WTC11 (cell line): Measurements from ENCODE around the gene IL17RA. TPM values are rescaled to one million over a fixed set of nuclear protein-coding genes. Genes with fewer than 3 reads are reported as not detected.
"Not testable (repeated sequence)": the region's sequence is repeated elsewhere in the genome, so short reads cannot be mapped to it uniquely, and the experiment has no call there.

Source experiments
- ATAC-seq: fragments of 200-7000 bp; cut with Tn5 transposase; 2 replicates; pipeline ENCODE4 v1.10.0; 2021; ENCODE audit warnings: mild to moderate bottlenecking, moderate library complexity
- CTCF ChIA-PET: fragments of 300-600 bp; sonication (Branson Sonifier 250); formaldehyde crosslinking; loops from one replicate; lab custom pipeline; 2021; ENCODE audit warnings: antibody characterized with exemption; lab: Charles Lee
- POLR2A ChIA-PET: fragments of 350-600 bp; sonication (Branson Sonifier 250); formaldehyde crosslinking; loops from one replicate; lab custom pipeline; 2021; ENCODE audit warnings: antibody characterized with exemption; lab: Charles Lee
- DNase-seq: peaks from one replicate; pipeline ENCODE4 v3.0.0; 2021; ENCODE audit warnings: low spot score
- H3K27ac Mint-ChIP-seq: 2 replicates; pipeline ENCODE4 v1.8.0; 2021; ENCODE audit warnings: mixed read lengths
- H3K27me3 Mint-ChIP-seq: 2 replicates; pipeline ENCODE4 v1.8.0; 2021; ENCODE audit warnings: low read depth, mild to moderate bottlenecking, moderate library complexity, mixed read lengths
- H3K36me3 Mint-ChIP-seq: 2 replicates; pipeline ENCODE4 v1.8.0; 2021; ENCODE audit warnings: mixed read lengths
- H3K4me1 Mint-ChIP-seq: 2 replicates; pipeline ENCODE4 v1.8.0; 2022; ENCODE audit warnings: mixed read lengths
- H3K4me3 Mint-ChIP-seq: 2 replicates; pipeline ENCODE4 v1.8.0; 2021; ENCODE audit warnings: mild to moderate bottlenecking, moderate library complexity, mixed read lengths
- H3K9me3 Mint-ChIP-seq: 2 replicates; pipeline ENCODE4 v1.8.0; 2021; ENCODE audit warnings: mixed read lengths
- ATF1 ChIP-seq: sonication (generic); formaldehyde crosslinking; IDR thresholded peaks from 2 replicates; pipeline ENCODE4 v1.8.1; 2023; ENCODE audit warnings: mild to moderate bottlenecking, moderate library complexity, missing genetic modification reagents
- EMX1 ChIP-seq: fragments of 250-450 bp; sonication (Bioruptor Pico); IDR thresholded peaks from 2 replicates; pipeline ENCODE4 v1.8.0; 2021; ENCODE audit warnings: mild to moderate bottlenecking
- GTF2I ChIP-seq: fragments of 250-450 bp; sonication (Bioruptor Pico); conservative IDR thresholded peaks from 2 replicates; pipeline ENCODE4 v1.4.0; 2021; ENCODE audit warnings: mild to moderate bottlenecking
- NR1H2 ChIP-seq: sonication (generic); formaldehyde crosslinking; IDR thresholded peaks from 2 replicates; pipeline ENCODE4 v1.9.0; 2021; ENCODE audit warnings: mild to moderate bottlenecking, moderate library complexity, missing genetic modification reagents
- OVOL2 ChIP-seq: fragments of 250-450 bp; sonication (Bioruptor Pico); IDR thresholded peaks from 2 replicates; pipeline ENCODE4 v1.9.0; 2021; ENCODE audit warnings: mild to moderate bottlenecking, borderline replicate concordance
- SOX15 ChIP-seq: fragments of 250-450 bp; sonication (Bioruptor Pico); IDR thresholded peaks from 2 replicates; pipeline ENCODE4 v1.9.0; 2021; ENCODE audit warnings: mild to moderate bottlenecking
- TP53 ChIP-seq: sonication (generic); formaldehyde crosslinking; IDR thresholded peaks from 2 replicates; pipeline ENCODE4 v1.8.1; 2023; ENCODE audit warnings: mild to moderate bottlenecking, missing genetic modification reagents
- ZNF219 ChIP-seq: sonication (generic); formaldehyde crosslinking; IDR thresholded peaks from 2 replicates; pipeline ENCODE4 v1.8.0; 2023; ENCODE audit warnings: missing genetic modification reagents, mild to moderate bottlenecking, borderline replicate concordance
- total RNA-seq: library from RNA; stranded (reverse); gene quantifications from 3 replicates; pipeline ENCODE4 v1.2.3, GENCODE V29; 2021
- TF ChIP-seq, protein P1 (sequence below): sonication (generic); formaldehyde crosslinking; IDR thresholded peaks from 2 replicates; pipeline ENCODE4 v1.8.0; 2023; ENCODE audit warnings: missing genetic modification reagents, mild to moderate bottlenecking, borderline replicate concordance
- TF ChIP-seq, protein P2 (sequence below): sonication (generic); formaldehyde crosslinking; conservative IDR thresholded peaks from 2 replicates; pipeline ENCODE4 v1.8.1; 2023; ENCODE audit warnings: mild to moderate bottlenecking, low read depth, missing genetic modification reagents, moderate library complexity
- TF ChIP-seq, protein P3 (sequence below): sonication (generic); formaldehyde crosslinking; IDR thresholded peaks from 2 replicates; pipeline ENCODE4 v1.8.0; 2022; ENCODE audit warnings: mild to moderate bottlenecking, missing genetic modification reagents
- TF ChIP-seq, protein P4 (sequence below): fragments of 250-450 bp; sonication (Bioruptor Pico); conservative IDR thresholded peaks from 2 replicates; pipeline ENCODE4 v1.9.0; 2021; ENCODE audit warnings: mild to moderate bottlenecking
- TF ChIP-seq, protein P5 (sequence below): sonication (generic); formaldehyde crosslinking; IDR thresholded peaks from 2 replicates; pipeline ENCODE4 v1.8.0; 2022; ENCODE audit warnings: missing genetic modification reagents
- TF ChIP-seq, protein P6 (sequence below): sonication (generic); formaldehyde crosslinking; IDR thresholded peaks from 2 replicates; pipeline ENCODE4 v1.8.0; 2022; ENCODE audit warnings: mild to moderate bottlenecking, missing genetic modification reagents

IL17RA gene
- total RNA-seq, 1 experiment from 2014 or later = 7.9 TPM

DNA sequence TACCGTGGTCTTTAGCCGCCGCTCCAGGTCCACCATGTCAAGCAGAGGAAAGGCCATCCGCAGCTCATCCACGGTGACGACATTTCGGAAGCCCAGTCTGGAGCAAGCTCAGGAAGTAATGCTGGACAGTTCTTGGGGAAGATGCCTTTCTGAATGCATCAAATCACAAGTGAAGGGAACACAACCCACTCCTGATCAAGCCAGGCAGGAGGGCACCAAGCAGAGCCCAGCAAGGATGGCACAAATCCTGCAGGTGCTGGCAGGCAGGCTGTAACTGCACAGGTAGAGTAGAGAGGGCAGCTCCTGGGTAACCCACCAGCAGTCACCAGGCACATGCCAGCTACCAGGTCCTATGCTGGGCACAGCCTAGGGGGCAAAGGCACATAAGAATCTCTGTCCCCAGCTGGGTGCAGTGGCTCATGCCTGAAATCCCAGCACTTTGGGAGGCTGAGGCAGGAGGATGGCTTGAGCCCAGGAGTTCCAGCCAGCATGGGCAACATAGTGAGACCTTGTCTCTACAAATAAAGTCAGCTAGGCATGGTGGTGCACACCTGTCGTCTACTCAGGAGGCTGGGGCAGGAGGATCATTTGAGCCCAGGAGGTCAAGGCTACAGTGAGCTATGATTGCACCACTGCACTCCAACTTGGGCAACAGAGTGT is 60.4 kb downstream of the IL17RA start:
- TF ChIP-seq, protein P1, sequence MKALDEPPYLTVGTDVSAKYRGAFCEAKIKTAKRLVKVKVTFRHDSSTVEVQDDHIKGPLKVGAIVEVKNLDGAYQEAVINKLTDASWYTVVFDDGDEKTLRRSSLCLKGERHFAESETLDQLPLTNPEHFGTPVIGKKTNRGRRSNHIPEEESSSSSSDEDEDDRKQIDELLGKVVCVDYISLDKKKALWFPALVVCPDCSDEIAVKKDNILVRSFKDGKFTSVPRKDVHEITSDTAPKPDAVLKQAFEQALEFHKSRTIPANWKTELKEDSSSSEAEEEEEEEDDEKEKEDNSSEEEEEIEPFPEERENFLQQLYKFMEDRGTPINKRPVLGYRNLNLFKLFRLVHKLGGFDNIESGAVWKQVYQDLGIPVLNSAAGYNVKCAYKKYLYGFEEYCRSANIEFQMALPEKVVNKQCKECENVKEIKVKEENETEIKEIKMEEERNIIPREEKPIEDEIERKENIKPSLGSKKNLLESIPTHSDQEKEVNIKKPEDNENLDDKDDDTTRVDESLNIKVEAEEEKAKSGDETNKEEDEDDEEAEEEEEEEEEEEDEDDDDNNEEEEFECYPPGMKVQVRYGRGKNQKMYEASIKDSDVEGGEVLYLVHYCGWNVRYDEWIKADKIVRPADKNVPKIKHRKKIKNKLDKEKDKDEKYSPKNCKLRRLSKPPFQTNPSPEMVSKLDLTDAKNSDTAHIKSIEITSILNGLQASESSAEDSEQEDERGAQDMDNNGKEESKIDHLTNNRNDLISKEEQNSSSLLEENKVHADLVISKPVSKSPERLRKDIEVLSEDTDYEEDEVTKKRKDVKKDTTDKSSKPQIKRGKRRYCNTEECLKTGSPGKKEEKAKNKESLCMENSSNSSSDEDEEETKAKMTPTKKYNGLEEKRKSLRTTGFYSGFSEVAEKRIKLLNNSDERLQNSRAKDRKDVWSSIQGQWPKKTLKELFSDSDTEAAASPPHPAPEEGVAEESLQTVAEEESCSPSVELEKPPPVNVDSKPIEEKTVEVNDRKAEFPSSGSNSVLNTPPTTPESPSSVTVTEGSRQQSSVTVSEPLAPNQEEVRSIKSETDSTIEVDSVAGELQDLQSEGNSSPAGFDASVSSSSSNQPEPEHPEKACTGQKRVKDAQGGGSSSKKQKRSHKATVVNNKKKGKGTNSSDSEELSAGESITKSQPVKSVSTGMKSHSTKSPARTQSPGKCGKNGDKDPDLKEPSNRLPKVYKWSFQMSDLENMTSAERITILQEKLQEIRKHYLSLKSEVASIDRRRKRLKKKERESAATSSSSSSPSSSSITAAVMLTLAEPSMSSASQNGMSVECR (CRISPR knock-in tag) = no peak
- no peak for TF ChIP-seq NR1H2 (CRISPR knock-in tag)
- TF ChIP-seq OVOL2 (CRISPR knock-in tag) = no peak
- TF ChIP-seq, protein P2, sequence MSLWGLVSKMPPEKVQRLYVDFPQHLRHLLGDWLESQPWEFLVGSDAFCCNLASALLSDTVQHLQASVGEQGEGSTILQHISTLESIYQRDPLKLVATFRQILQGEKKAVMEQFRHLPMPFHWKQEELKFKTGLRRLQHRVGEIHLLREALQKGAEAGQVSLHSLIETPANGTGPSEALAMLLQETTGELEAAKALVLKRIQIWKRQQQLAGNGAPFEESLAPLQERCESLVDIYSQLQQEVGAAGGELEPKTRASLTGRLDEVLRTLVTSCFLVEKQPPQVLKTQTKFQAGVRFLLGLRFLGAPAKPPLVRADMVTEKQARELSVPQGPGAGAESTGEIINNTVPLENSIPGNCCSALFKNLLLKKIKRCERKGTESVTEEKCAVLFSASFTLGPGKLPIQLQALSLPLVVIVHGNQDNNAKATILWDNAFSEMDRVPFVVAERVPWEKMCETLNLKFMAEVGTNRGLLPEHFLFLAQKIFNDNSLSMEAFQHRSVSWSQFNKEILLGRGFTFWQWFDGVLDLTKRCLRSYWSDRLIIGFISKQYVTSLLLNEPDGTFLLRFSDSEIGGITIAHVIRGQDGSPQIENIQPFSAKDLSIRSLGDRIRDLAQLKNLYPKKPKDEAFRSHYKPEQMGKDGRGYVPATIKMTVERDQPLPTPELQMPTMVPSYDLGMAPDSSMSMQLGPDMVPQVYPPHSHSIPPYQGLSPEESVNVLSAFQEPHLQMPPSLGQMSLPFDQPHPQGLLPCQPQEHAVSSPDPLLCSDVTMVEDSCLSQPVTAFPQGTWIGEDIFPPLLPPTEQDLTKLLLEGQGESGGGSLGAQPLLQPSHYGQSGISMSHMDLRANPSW (CRISPR knock-in tag) = no peak
- TF ChIP-seq, protein P3, sequence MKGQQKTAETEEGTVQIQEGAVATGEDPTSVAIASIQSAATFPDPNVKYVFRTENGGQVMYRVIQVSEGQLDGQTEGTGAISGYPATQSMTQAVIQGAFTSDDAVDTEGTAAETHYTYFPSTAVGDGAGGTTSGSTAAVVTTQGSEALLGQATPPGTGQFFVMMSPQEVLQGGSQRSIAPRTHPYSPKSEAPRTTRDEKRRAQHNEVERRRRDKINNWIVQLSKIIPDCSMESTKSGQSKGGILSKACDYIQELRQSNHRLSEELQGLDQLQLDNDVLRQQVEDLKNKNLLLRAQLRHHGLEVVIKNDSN (CRISPR knock-in tag) = no peak
- no peak for TF ChIP-seq SOX15 (CRISPR knock-in tag)
- TF ChIP-seq ATF1 (CRISPR knock-in tag) = no peak
- ATAC-seq (no peak), DNase-seq (no peak)
- Mint-ChIP-seq H3K27ac (no peak overlapping the region), H3K4me3 (no peak overlapping the region), H3K4me1 (no peaks in the 10 kb centered on the region), H3K36me3 (peaks cover 50% of the 10 kb centered on the region), H3K9me3 (no peaks in the 10 kb centered on the region), H3K27me3 (no peaks in the 10 kb centered on the region)
- ChIA-PET POLR2A (no interaction called here), CTCF (interaction anchor here (0.8 to 1.8 kb wide), 4 partner anchors 14 to 356 kb away, joined by 3 to 5 read pairs (median 4); no protein-coding TSS in a partner anchor)

DNA sequence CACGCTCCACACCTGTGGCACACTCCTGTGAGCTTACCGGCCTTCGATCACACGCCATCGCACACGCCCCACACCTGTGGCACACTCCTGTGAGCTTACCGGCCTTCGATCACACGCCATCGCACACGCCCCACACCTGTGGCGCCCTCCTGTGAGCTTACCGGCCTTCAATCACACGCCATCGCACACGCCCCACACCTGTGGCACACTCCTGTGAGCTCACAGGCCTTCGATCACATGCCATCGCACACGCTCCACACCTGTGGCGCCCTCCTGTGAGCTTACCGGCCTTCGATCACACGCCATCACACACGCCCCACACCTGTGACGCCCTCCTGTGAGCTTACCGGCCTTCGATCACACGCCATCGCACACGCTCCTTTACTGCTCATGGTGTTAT is 62.7 kb downstream of the IL17RA start:
- H3K27me3 Mint-ChIP-seq, H3K9me3 Mint-ChIP-seq, H3K4me1 Mint-ChIP-seq, H3K4me3 Mint-ChIP-seq, DNase-seq, ATAC-seq, POLR2A ChIA-PET: not testable (repeated sequence)
- CTCF ChIA-PET = interaction anchor here (1.4 kb wide), 1 partner anchor 25 kb away, joined by 5 read pairs; no protein-coding TSS in a partner anchor
- Mint-ChIP-seq H3K27ac (peak overlapping the region; percentile 18), H3K36me3 (peaks cover 33% of the 10 kb centered on the region)

DNA sequence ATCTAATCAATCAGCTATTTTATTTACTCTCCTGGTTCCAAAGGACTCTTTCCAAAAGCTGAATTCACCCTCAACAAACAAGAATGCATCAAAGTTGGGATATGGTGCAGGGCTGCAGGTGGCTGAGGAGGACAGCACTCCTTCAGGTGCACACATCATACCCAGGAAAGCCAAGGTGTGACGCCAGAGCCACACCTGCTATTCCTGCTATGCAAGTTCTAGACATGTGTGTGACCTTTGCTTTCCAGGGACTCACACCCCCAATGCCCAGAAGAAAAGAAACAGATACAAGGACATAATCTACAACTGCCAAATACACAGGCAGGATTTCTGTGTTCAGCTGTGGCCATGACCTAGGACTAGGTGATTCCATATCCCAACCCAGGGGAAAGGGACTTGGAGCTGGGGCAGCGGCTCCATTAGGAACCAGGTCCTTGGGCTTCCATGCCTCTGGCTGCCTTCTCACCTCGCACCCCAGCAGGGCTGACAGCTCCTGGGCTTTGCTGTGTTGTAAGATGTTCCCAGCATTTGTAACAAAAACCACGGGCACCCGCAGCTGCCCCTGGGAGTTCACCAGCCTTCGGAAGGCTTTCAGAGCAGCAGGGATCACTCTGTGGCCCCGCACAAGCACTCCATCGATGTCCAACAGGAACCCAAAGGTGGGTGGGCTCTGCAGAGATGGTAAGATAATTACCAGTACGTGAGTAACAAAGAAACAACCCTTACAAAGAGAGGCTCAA is 64.4 kb downstream of the IL17RA start:
- DNase-seq (no peak), ATAC-seq (no peak)
- Mint-ChIP-seq H3K4me1 (peaks cover 6% of the 10 kb centered on the region), H3K27me3 (no peaks in the 10 kb centered on the region), H3K27ac (no peak overlapping the region), H3K4me3 (no peak overlapping the region), H3K9me3 (no peaks in the 10 kb centered on the region), H3K36me3 (peaks cover 20% of the 10 kb centered on the region)
- ChIA-PET CTCF (interaction anchor here (1.1 to 1.4 kb wide), 2 partner anchors 15 to 23 kb away, joined by 4 to 5 read pairs; no protein-coding TSS in a partner anchor), POLR2A (no interaction called here)
- TF ChIP-seq, protein P4, sequence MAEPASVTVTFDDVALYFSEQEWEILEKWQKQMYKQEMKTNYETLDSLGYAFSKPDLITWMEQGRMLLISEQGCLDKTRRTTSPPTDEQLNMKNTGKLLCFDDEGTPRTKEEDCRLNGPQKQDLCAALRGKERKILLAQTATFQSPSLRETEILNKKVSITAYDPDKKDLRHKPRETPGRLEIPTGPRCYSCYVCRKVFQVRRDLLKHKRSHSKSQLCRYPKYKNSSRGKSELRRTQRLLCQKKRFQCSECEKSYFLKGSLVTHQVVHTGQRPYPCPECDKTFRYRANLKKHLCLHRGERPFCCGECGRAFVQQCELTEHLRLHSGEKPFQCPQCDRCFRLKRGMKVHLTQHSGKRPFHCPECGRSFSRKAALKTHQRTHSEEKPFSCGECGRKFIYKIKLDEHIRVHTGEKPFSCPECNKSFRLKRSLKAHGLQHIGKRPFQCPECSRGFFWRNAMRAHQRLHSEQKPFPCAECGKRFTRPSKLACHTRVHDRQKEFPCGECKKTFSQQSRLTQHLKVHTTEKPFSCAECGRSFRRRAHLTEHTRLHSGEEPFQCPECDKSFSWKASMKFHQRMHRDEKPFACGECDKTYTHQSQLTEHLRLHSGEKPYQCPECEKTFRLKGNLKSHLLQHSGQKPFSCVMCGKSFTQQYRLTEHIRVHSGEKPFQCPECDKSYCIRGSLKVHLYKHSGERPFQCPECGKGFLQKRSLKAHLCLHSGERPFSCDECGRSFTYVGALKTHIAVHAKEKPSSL (CRISPR knock-in tag) = no peak
- TF ChIP-seq, protein P5, sequence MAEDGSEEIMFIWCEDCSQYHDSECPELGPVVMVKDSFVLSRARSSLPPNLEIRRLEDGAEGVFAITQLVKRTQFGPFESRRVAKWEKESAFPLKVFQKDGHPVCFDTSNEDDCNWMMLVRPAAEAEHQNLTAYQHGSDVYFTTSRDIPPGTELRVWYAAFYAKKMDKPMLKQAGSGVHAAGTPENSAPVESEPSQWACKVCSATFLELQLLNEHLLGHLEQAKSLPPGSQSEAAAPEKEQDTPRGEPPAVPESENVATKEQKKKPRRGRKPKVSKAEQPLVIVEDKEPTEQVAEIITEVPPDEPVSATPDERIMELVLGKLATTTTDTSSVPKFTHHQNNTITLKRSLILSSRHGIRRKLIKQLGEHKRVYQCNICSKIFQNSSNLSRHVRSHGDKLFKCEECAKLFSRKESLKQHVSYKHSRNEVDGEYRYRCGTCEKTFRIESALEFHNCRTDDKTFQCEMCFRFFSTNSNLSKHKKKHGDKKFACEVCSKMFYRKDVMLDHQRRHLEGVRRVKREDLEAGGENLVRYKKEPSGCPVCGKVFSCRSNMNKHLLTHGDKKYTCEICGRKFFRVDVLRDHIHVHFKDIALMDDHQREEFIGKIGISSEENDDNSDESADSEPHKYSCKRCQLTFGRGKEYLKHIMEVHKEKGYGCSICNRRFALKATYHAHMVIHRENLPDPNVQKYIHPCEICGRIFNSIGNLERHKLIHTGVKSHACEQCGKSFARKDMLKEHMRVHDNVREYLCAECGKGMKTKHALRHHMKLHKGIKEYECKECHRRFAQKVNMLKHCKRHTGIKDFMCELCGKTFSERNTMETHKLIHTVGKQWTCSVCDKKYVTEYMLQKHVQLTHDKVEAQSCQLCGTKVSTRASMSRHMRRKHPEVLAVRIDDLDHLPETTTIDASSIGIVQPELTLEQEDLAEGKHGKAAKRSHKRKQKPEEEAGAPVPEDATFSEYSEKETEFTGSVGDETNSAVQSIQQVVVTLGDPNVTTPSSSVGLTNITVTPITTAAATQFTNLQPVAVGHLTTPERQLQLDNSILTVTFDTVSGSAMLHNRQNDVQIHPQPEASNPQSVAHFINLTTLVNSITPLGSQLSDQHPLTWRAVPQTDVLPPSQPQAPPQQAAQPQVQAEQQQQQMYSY (CRISPR knock-in tag) = no peak
- no peak for TF ChIP-seq GTF2I (CRISPR knock-in tag)
- no peak for TF ChIP-seq TP53
- TF ChIP-seq EMX1 (CRISPR knock-in tag) = no peak
- TF ChIP-seq, protein P6, sequence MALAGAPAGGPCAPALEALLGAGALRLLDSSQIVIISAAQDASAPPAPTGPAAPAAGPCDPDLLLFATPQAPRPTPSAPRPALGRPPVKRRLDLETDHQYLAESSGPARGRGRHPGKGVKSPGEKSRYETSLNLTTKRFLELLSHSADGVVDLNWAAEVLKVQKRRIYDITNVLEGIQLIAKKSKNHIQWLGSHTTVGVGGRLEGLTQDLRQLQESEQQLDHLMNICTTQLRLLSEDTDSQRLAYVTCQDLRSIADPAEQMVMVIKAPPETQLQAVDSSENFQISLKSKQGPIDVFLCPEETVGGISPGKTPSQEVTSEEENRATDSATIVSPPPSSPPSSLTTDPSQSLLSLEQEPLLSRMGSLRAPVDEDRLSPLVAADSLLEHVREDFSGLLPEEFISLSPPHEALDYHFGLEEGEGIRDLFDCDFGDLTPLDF (CRISPR knock-in tag) = no peak
- TF ChIP-seq ZNF219 (CRISPR knock-in tag) = no peak
